ENCODE data around the gene OLFM2.

Gene OLFM2

GRCh38 chr19:9860407-9860806 lies 75.9 kb downstream of the OLFM2 start:
- H3F3A ChIP-seq (ENCODE audit: low read depth) = no peaks in the 10 kb centered on the region
- H3K4me1 ChIP-seq (ENCODE audit: insufficient read depth, low read length, poor library complexity, severe bottlenecking) = peaks cover 16% of the 10 kb centered on the region
- no peak overlapping the region for H2AFZ ChIP-seq (ENCODE audit: low read length)
- no peak overlapping the region for H3K4me2 ChIP-seq (ENCODE audit: low read depth, low read length, poor library complexity, severe bottlenecking)
- H3K4me3 ChIP-seq (ENCODE audit: low read length, poor library complexity, severe bottlenecking) = no peak overlapping the region
- no peak overlapping the region for H3K9ac ChIP-seq (ENCODE audit: low read depth, low read length, poor library complexity, severe bottlenecking)
- no peak for TF ChIP-seq CTCF (conservative IDR thresholded peaks at IDR 0.05; ENCODE audit: low read length)
- no peak for TF ChIP-seq EZH2phosphoT487 (IDR thresholded peaks at IDR 0.05; ENCODE audit: borderline replicate concordance)
- H3K36me3 ChIP-seq (ENCODE audit: insufficient read depth, low read length) = no peaks in the 10 kb centered on the region
- no peaks in the 10 kb centered on the region for H3K27me3 ChIP-seq (ENCODE audit: insufficient read depth, low read length, poor library complexity, severe bottlenecking)
- no peaks in the 10 kb centered on the region for H3K9me2 ChIP-seq (replicated peaks; ENCODE audit: low read depth, low read length)
- H4K20me1 ChIP-seq (ENCODE audit: insufficient read depth, low read length, poor library complexity, severe bottlenecking) = no peaks in the 10 kb centered on the region
- no peaks in the 10 kb centered on the region for H3K9me3 ChIP-seq (ENCODE audit: insufficient read depth, low read depth, low read length)
- no peaks in the 10 kb centered on the region for H3K79me2 ChIP-seq (ENCODE audit: insufficient read depth, low read length)

- Histone ChIP-seq H3K4me3 (ENCODE audit: low read length, poor library complexity, severe bottlenecking) (no peak overlapping the region), H4K20me1 (ENCODE audit: insufficient read depth, low read length, poor library complexity, severe bottlenecking) (no peaks in the 10 kb centered on the region), H3K9me3 (ENCODE audit: insufficient read depth, low read depth, low read length) (no peaks in the 10 kb centered on the region), H3K9me2 (replicated peaks; ENCODE audit: low read depth, low read length) (no peaks in the 10 kb centered on the region), H3K4me1 (ENCODE audit: insufficient read depth, low read length, poor library complexity, severe bottlenecking) (peaks cover 16% of the 10 kb centered on the region), H3K4me2 (ENCODE audit: low read depth, low read length, poor library complexity, severe bottlenecking) (peak overlapping the region; percentile 58), H3K27me3 (ENCODE audit: insufficient read depth, low read length, poor library complexity, severe bottlenecking) (no peaks in the 10 kb centered on the region), H3K36me3 (ENCODE audit: insufficient read depth, low read length) (no peaks in the 10 kb centered on the region), H3F3A (ENCODE audit: low read depth) (no peaks in the 10 kb centered on the region), H2AFZ (ENCODE audit: low read length) (no peak overlapping the region), H3K79me2 (ENCODE audit: insufficient read depth, low read length) (no peaks in the 10 kb centered on the region), H3K9ac (ENCODE audit: low read depth, low read length, poor library complexity, severe bottlenecking) (no peak overlapping the region)
- TF ChIP-seq CTCF (conservative IDR thresholded peaks at IDR 0.05; ENCODE audit: low read length) (no peak), EZH2phosphoT487 (IDR thresholded peaks at IDR 0.05; ENCODE audit: borderline replicate concordance) (no peak)
Measured at GRCh38 chr19:9858766-9859165, 77.5 kb downstream of the OLFM2 start.

- TF ChIP-seq EZH2phosphoT487 (IDR thresholded peaks at IDR 0.05; ENCODE audit: borderline replicate concordance) = no peak
- TF ChIP-seq CTCF (conservative IDR thresholded peaks at IDR 0.05; ENCODE audit: low read length) = no peak
- H3K36me3 ChIP-seq (ENCODE audit: insufficient read depth, low read length) = no peaks in the 10 kb centered on the region
- no peaks in the 10 kb centered on the region for H3K9me2 ChIP-seq (replicated peaks; ENCODE audit: low read depth, low read length)
- no peaks in the 10 kb centered on the region for H3K27me3 ChIP-seq (ENCODE audit: insufficient read depth, low read length, poor library complexity, severe bottlenecking)
- H3F3A ChIP-seq (ENCODE audit: low read depth) = no peaks in the 10 kb centered on the region
- H3K4me1 ChIP-seq (ENCODE audit: insufficient read depth, low read length, poor library complexity, severe bottlenecking) = peaks cover 16% of the 10 kb centered on the region
- peak overlapping the region; percentile 58 for H3K4me2 ChIP-seq (ENCODE audit: low read depth, low read length, poor library complexity, severe bottlenecking)
- peak overlapping the region; percentile 35 for H3K4me3 ChIP-seq (ENCODE audit: low read length, poor library complexity, severe bottlenecking)
- H3K9me3 ChIP-seq (ENCODE audit: insufficient read depth, low read depth, low read length) = no peaks in the 10 kb centered on the region
- H4K20me1 ChIP-seq (ENCODE audit: insufficient read depth, low read length, poor library complexity, severe bottlenecking) = no peaks in the 10 kb centered on the region
- peak overlapping the region; percentile 43 for H3K9ac ChIP-seq (ENCODE audit: low read depth, low read length, poor library complexity, severe bottlenecking)
- peak overlapping the region; percentile 54 for H2AFZ ChIP-seq (ENCODE audit: low read length)
- H3K79me2 ChIP-seq (ENCODE audit: insufficient read depth, low read length) = no peaks in the 10 kb centered on the region
Measured at GRCh38 chr19:9857920-9858746, 78.2 kb downstream of the OLFM2 start.

Measured in Loucy (cell line).